SH-SY5Y (cell line): ENCODE data around the gene DBP.

Experiments
- GATA2 ChIP-seq: IDR thresholded peaks from 2 replicates; pipeline ENCODE4 v1.6.1; 2011; ENCODE audit warnings: mild to moderate bottlenecking, low read depth, low read length
- GATA3 ChIP-seq: IDR thresholded peaks from 2 replicates; pipeline ENCODE4 v1.6.1; 2011; ENCODE audit warnings: low read depth, mild to moderate bottlenecking, low read length, moderate library complexity

DNA sequence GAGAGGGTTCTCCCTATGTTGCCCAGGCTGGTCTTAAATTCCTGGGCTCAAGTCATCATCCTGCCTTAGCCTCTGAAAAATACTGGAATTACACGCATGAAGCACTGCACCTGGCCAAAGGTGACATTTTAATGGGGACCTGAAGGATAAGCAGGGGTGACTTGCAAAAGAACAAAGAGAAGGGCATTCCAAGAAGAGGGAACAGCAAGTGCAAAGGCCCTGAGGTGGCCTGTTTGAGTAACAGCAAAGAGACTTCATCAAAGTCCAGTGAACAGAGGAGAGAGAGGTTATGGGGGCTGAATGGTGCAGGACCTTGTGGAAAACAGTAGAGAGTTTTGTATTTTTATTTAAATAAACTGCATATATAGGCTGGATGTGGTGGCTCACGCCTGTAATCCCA, 4.7 kb upstream of the DBP start:
- TF ChIP-seq GATA2 (no peak), GATA3 (no peak)
